Muscle of leg (tissue), 11 donors: ENCODE data around the gene DNASE1L1. TPM values are rescaled to one million over a fixed set of nuclear protein-coding genes. Genes with fewer than 3 reads are reported as not detected.

Experiments
- DNase-seq: peaks from one replicate; pipeline ENCODE4 v3.0.0; 2013
- H3K27ac ChIP-seq: one replicate; pipeline ENCODE4 v1.5.1; 2013; ENCODE audit warnings: mild to moderate bottlenecking, low read length, control low read depth
- H3K27me3 ChIP-seq: one replicate; pipeline ENCODE4 v1.6.1; 2013; ENCODE audit warnings: low read length; ENCODE audit not compliant: control insufficient read depth, insufficient read depth
- H3K36me3 ChIP-seq: one replicate; pipeline ENCODE4 v1.6.1; 2013; ENCODE audit warnings: low read length; ENCODE audit not compliant: control insufficient read depth, insufficient read depth
- H3K4me1 ChIP-seq: one replicate; pipeline ENCODE4 v1.6.1; 2013; ENCODE audit warnings: low read length; ENCODE audit not compliant: control insufficient read depth, insufficient read depth
- H3K4me3 ChIP-seq: one replicate; pipeline ENCODE4 v1.5.1; 2013; ENCODE audit warnings: low read length, control low read depth
- H3K9me3 ChIP-seq: replicated peaks from 2 replicates; pipeline ENCODE4 v1.6.1; 2013; ENCODE audit warnings: low read depth, low read length; ENCODE audit not compliant: control insufficient read depth
- WGBS: methylation state at CpG from one replicate; pipeline ENCODE4 v1.1.5; 2013; ENCODE audit warnings: missing lambda C conversion rate; ENCODE audit not compliant: insufficient coverage; 5-methylcytosine and 5-hydroxymethylcytosine counted together
- polyA plus RNA-seq, 8 donors: library from polyadenylated mRNA; unstranded; fragments of 120-200 nt; gene quantifications; one replicate each; pipeline versions ENCODE4 v1.2.1 to v1.2.3, GENCODE V29; 2013; ENCODE audit warnings: inconsistent platforms in 1 of 8, low replicate concordance in 1 of 8; ENCODE audit not compliant: insufficient read length in 8 of 8, insufficient read depth in 1 of 8
- total RNA-seq: library from RNA; stranded (reverse); fragments of 120-200 nt; gene quantifications from one replicate; pipeline ENCODE4 v1.2.4, GENCODE V29; 2013

Gene DNASE1L1
- total and polyA plus RNA-seq, 9 donors: 17.8 to 38.7 (median 32.6) TPM

DNA sequence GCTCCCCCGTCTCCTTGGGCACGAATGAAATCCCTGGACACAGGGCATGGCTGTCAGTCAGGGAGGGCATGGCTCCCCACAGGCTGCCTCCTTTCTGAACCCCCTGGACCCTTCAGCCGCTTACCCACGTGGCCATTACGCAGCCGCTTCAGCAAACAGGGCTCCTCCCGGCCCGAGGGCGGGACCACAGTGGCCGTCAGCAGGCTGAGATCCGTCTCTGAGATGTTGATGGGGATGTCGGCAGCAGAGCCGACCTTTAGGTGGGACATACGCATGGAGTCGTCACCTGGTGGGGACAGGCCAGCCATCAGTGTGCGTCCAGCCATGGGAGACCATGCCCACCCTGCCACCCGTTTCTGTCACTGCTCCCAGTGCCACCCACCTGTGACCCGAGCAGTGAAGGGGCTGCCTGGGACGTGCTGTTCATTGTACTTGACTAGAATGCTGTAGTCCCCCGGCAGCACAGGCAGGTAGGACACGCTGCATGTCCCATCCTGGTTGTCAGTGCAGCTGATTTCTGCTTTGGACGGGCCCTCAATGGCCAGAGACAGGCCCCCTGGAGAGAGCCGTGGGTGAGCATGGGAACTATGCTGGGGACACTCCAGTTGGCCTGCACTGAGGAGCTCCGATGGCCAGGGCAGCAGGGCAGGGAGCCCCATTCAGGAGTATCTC is 55.7 kb downstream of the DNASE1L1 start:
- WGBS: 83% methylated on average over 24 of the region's 24 CpGs
- Histone ChIP-seq H3K4me3 (no peak overlapping the region), H3K36me3 (peaks cover 97% of the 10 kb centered on the region), H3K9me3 (no peaks in the 10 kb centered on the region), H3K27me3 (no peaks in the 10 kb centered on the region), H3K27ac (no peak overlapping the region), H3K4me1 (peaks cover 2% of the 10 kb centered on the region)
- DNase-seq: no peak

DNA sequence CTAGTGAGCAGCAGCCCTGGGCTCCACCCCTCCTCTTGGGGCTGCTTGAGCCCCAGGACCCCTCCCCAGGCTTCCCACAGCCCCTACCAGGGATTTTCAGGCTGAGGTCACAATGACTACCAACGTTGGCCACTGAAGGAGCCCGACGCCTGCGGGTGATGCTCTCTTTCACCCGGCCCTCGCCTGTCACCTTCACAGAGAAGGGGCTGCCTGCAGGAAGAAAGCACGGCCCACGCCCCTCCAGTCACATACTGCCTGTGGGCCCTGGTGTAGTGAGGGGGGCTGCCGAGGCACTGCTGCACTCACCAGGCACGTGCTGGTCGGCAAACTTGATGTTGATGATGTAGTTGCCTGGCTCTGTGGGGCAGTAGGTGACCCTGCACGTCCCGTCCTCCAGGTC is 56.6 kb downstream of the DNASE1L1 start:
- Histone ChIP-seq H3K9me3 (no peaks in the 10 kb centered on the region), H3K4me1 (peaks cover 5% of the 10 kb centered on the region), H3K4me3 (no peak overlapping the region), H3K27me3 (no peaks in the 10 kb centered on the region), H3K27ac (no peak overlapping the region), H3K36me3 (peaks cover 92% of the 10 kb centered on the region)
- no peak for DNase-seq
- WGBS: 90% methylated on average over 4 of the region's 13 CpGs

DNA sequence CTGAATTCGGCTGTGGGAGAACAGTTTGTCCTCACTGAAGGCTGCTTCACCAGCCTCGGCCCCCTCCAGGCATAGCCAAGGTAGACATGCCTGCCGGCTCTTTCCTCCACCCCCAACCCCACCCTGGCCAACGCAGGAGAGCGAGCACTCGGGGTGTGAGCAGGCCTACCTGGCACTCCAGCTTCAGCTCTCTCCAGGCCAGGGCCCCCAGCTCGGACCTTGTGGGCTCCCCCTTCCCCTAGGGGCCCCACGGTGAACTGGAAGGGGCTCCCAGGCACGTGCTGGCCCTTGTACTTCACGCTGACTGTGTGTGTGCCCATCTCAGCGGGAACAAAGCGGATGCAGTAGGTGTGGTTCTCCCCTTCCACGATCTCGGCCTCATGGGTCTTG is 57.0 kb downstream of the DNASE1L1 start:
- peaks cover 5% of the 10 kb centered on the region for H3K4me1 ChIP-seq
- H3K27ac ChIP-seq: no peak overlapping the region
- DNase-seq: no peak
- no peaks in the 10 kb centered on the region for H3K27me3 ChIP-seq
- WGBS: 84% methylated on average over 12 of the region's 14 CpGs
- H3K36me3 ChIP-seq: peaks cover 87% of the 10 kb centered on the region
- no peak overlapping the region for H3K4me3 ChIP-seq
- no peaks in the 10 kb centered on the region for H3K9me3 ChIP-seq

Other genes starting within 250 kb of the DNASE1L1 start
- not detected for gene OPN1MW, start 226.7 kb downstream of the DNASE1L1 start, total RNA-seq
- not detected for gene OPN1MW, start 226.7 kb downstream of the DNASE1L1 start, polyA plus RNA-seq
- not detected for gene OPN1MW2, start 189.5 kb downstream of the DNASE1L1 start, total RNA-seq
- gene OPN1MW2, start 189.5 kb downstream of the DNASE1L1 start, polyA plus RNA-seq: not detected
- gene OPN1MW3, start 151.7 kb downstream of the DNASE1L1 start, total RNA-seq: not detected
- gene OPN1MW3, start 151.7 kb downstream of the DNASE1L1 start, polyA plus RNA-seq: not detected
- gene TEX28, start 114.1 kb downstream of the DNASE1L1 start, total RNA-seq: not detected
- not detected for gene TEX28, start 114.1 kb downstream of the DNASE1L1 start, polyA plus RNA-seq
- 0.27 TPM for gene TKTL1, start 113.5 kb downstream of the DNASE1L1 start, total RNA-seq
- gene TKTL1, start 113.5 kb downstream of the DNASE1L1 start, polyA plus RNA-seq: under 1 TPM; 0.15 to 0.73 (median 0.29) TPM
- gene FLNA, start 34.6 kb downstream of the DNASE1L1 start, total RNA-seq: 212 TPM
- gene FLNA, start 34.6 kb downstream of the DNASE1L1 start, polyA plus RNA-seq: 100 to 1,000 TPM; 329 to 450 (median 367) TPM
- gene EMD, start 30.0 kb downstream of the DNASE1L1 start, total RNA-seq: 8.7 TPM
- 10 to 100 TPM; 48.8 to 66.7 (median 57.4) TPM for gene EMD, start 30.0 kb downstream of the DNASE1L1 start, polyA plus RNA-seq
- gene RPL10, start 10.9 kb downstream of the DNASE1L1 start, total RNA-seq: 7,222 TPM
- 1,000 to 10,000 TPM; 5,887 to 6,889 (median 5,977) TPM for gene RPL10, start 10.9 kb downstream of the DNASE1L1 start, polyA plus RNA-seq
- gene TAFAZZIN, start 2.3 kb upstream of the DNASE1L1 start, total RNA-seq: 17.2 TPM
- gene TAFAZZIN, start 2.3 kb upstream of the DNASE1L1 start, polyA plus RNA-seq: 10 to 100 TPM; 17.0 to 34.8 (median 27.3) TPM
- gene ATP6AP1, start 19.4 kb upstream of the DNASE1L1 start, total RNA-seq: 30.0 TPM
- 10 to 100 TPM; 58.0 to 78.3 (median 67.6) TPM for gene ATP6AP1, start 19.4 kb upstream of the DNASE1L1 start, polyA plus RNA-seq
- gene GDI1, start 27.9 kb upstream of the DNASE1L1 start, total RNA-seq: 45.4 TPM
- gene GDI1, start 27.9 kb upstream of the DNASE1L1 start, polyA plus RNA-seq: 100 to 1,000 TPM in 2 of 8 donors, 10 to 100 TPM in 6; 78.6 to 106 (median 91.5) TPM
- gene FAM50A, start 34.9 kb upstream of the DNASE1L1 start, total RNA-seq: 38.0 TPM
- gene FAM50A, start 34.9 kb upstream of the DNASE1L1 start, polyA plus RNA-seq: 10 to 100 TPM; 61.4 to 71.4 (median 65.9) TPM
- gene PLXNA3, start 49.0 kb upstream of the DNASE1L1 start, total RNA-seq: 7.4 TPM
- gene PLXNA3, start 49.0 kb upstream of the DNASE1L1 start, polyA plus RNA-seq: 10 to 100 TPM; 27.5 to 48.1 (median 38.8) TPM
- 16.2 TPM for gene LAGE3, start 70.0 kb upstream of the DNASE1L1 start, total RNA-seq
- gene LAGE3, start 70.0 kb upstream of the DNASE1L1 start, polyA plus RNA-seq: 10 to 100 TPM; 12.1 to 15.9 (median 14.5) TPM
- gene UBL4A, start 77.4 kb upstream of the DNASE1L1 start, total RNA-seq: 26.2 TPM
- 10 to 100 TPM; 20.3 to 27.8 (median 24.5) TPM for gene UBL4A, start 77.4 kb upstream of the DNASE1L1 start, polyA plus RNA-seq
- 7.8 TPM for gene SLC10A3, start 81.4 kb upstream of the DNASE1L1 start, total RNA-seq
- gene SLC10A3, start 81.4 kb upstream of the DNASE1L1 start, polyA plus RNA-seq: 10 to 100 TPM; 10.4 to 17.9 (median 13.3) TPM
- gene FAM3A, start 107.0 kb upstream of the DNASE1L1 start, total RNA-seq: 19.1 TPM
- 10 to 100 TPM; 22.7 to 34.7 (median 28.9) TPM for gene FAM3A, start 107.0 kb upstream of the DNASE1L1 start, polyA plus RNA-seq
- gene G6PD, start 137.6 kb upstream of the DNASE1L1 start, total RNA-seq: 5.8 TPM
- gene G6PD, start 137.6 kb upstream of the DNASE1L1 start, polyA plus RNA-seq: 10 to 100 TPM; 11.0 to 19.4 (median 13.9) TPM
- 9.4 TPM for gene IKBKG, start 138.4 kb upstream of the DNASE1L1 start, total RNA-seq
- 10 to 100 TPM; 12.2 to 16.3 (median 14.0) TPM for gene IKBKG, start 138.4 kb upstream of the DNASE1L1 start, polyA plus RNA-seq
- gene CTAG1A, start 175.9 kb upstream of the DNASE1L1 start, total RNA-seq: not detected
- not detected for gene CTAG1A, start 175.9 kb upstream of the DNASE1L1 start, polyA plus RNA-seq
- gene CTAG1B, start 210.0 kb upstream of the DNASE1L1 start, total RNA-seq: not detected
- gene CTAG1B, start 210.0 kb upstream of the DNASE1L1 start, polyA plus RNA-seq: not detected
- not detected for gene CTAG2, start 244.3 kb upstream of the DNASE1L1 start, total RNA-seq
- not detected for gene CTAG2, start 244.3 kb upstream of the DNASE1L1 start, polyA plus RNA-seq